Measurements from ENCODE around the gene SH3BP2. TPM values are rescaled to one million over a fixed set of nuclear protein-coding genes. Genes with fewer than 3 reads are reported as not detected.
A peak's percentile ranks its signal among the peaks of the same experiment; 100 is the strongest.

The SH3BP2 gene
- total and polyA plus RNA-seq, 2 donors from 2014 or later, result 27.3 to 128 TPM

- FAIRE-seq, result no peak
- peak overlapping the region in 1 of 3 donors; percentile 19 for H3K9ac ChIP-seq (ENCODE audit: low read length in 3 of 3)
Observed at GRCh38 chr4:2812612-2813354, 19.9 kb downstream of the SH3BP2 start.

GRCh38 chr4:2813446-2814405 is 20.8 kb downstream of the SH3BP2 start:
- no peak for FAIRE-seq
- intact Hi-C loops (cut with DNase I), result no loop called here
- peaks cover 0 to 34% (median 18%) of the 10 kb centered on the region in 3 donors for H3K4me1 ChIP-seq (ENCODE audit: control insufficient read depth in 2 of 3, insufficient read depth in 2 of 3, low read depth in 1 of 3, low read length in 3 of 3)

More at GRCh38 chr4:2812612-2813354, 19.9 kb downstream of the SH3BP2 start:
- peaks cover 0 to 34% (median 18%) of the 10 kb centered on the region in 3 donors for H3K4me1 ChIP-seq (ENCODE audit: control insufficient read depth in 2 of 3, insufficient read depth in 2 of 3, low read depth in 1 of 3, low read length in 3 of 3)
- no peaks in the 10 kb centered on the region for H3K27me3 ChIP-seq (ENCODE audit: control insufficient read depth, insufficient read depth, low read length)
- DNase-seq, result peak in 2 of 5 donors; percentile 44 to 61
- peak overlapping the region in 2 of 3 donors; percentile 21 to 48 for H3K4me3 ChIP-seq (ENCODE audit: low read length in 3 of 3)
- no peaks in the 10 kb centered on the region for H3K9me3 ChIP-seq (ENCODE audit: control insufficient read depth in 2 of 3, insufficient read depth in 1 of 3, low read length in 3 of 3)
- H3K36me3 ChIP-seq (ENCODE audit: control insufficient read depth in 2 of 3, insufficient read depth in 3 of 3, low read length in 3 of 3), result peaks cover 0 to 4% (median 3%) of the 10 kb centered on the region in 3 donors
- intact Hi-C loops (cut with DNase I), result no loop called here
- peak overlapping the region in 1 of 2 donors; percentile 57 for H3K27ac ChIP-seq (ENCODE audit: low read depth in 2 of 2, low read length in 2 of 2)
- no peak for TF ChIP-seq CTCF (IDR thresholded peaks at IDR 0.05; ENCODE audit: borderline replicate concordance, extremely low read depth, insufficient read depth)

GRCh38 chr4:2814627-2815270 is 21.9 kb downstream of the SH3BP2 start:
- Histone ChIP-seq H3K36me3 (ENCODE audit: control insufficient read depth in 2 of 3, insufficient read depth in 3 of 3, low read length in 3 of 3) (peaks cover 0 to 4% (median 3%) of the 10 kb centered on the region in 3 donors), H3K27ac (ENCODE audit: low read depth in 2 of 2, low read length in 2 of 2) (no peak overlapping the region), H3K27me3 (ENCODE audit: control insufficient read depth, insufficient read depth, low read length) (no peaks in the 10 kb centered on the region), H3K9me3 (ENCODE audit: control insufficient read depth in 2 of 3, insufficient read depth in 1 of 3, low read length in 3 of 3) (no peaks in the 10 kb centered on the region), H3K9ac (ENCODE audit: low read length in 3 of 3) (no peak overlapping the region), H3K4me1 (ENCODE audit: control insufficient read depth in 2 of 3, insufficient read depth in 2 of 3, low read depth in 1 of 3, low read length in 3 of 3) (peaks cover 0 to 28% (median 13%) of the 10 kb centered on the region in 3 donors), H3K4me3 (ENCODE audit: low read length in 3 of 3) (no peak overlapping the region)
- no peak for TF ChIP-seq CTCF (IDR thresholded peaks at IDR 0.05; ENCODE audit: borderline replicate concordance, extremely low read depth, insufficient read depth)
- no peak for DNase-seq
- intact Hi-C loops (cut with DNase I), result no loop called here
- no peak for FAIRE-seq

More at GRCh38 chr4:2813446-2814405, 20.8 kb downstream of the SH3BP2 start:
- Histone ChIP-seq H3K27ac (ENCODE audit: low read depth in 2 of 2, low read length in 2 of 2) (no peak overlapping the region), H3K9ac (ENCODE audit: low read length in 3 of 3) (no peak overlapping the region), H3K27me3 (ENCODE audit: control insufficient read depth, insufficient read depth, low read length) (no peaks in the 10 kb centered on the region), H3K9me3 (ENCODE audit: control insufficient read depth in 2 of 3, insufficient read depth in 1 of 3, low read length in 3 of 3) (no peaks in the 10 kb centered on the region), H3K4me3 (ENCODE audit: low read length in 3 of 3) (peak overlapping the region in 2 of 3 donors; percentile 21 to 48), H3K36me3 (ENCODE audit: control insufficient read depth in 2 of 3, insufficient read depth in 3 of 3, low read length in 3 of 3) (peaks cover 0 to 4% (median 3%) of the 10 kb centered on the region in 3 donors)
- no peak for DNase-seq
- TF ChIP-seq CTCF (IDR thresholded peaks at IDR 0.05; ENCODE audit: borderline replicate concordance, extremely low read depth, insufficient read depth), result no peak

Measured in kidney (tissue), 14 donors.